Measurements from ENCODE around the gene ATOH8. TPM values are rescaled to one million over a fixed set of nuclear protein-coding genes. Genes with fewer than 3 reads are reported as not detected.
"Not testable (repeated sequence)": the region's sequence is repeated elsewhere in the genome, so short reads cannot be mapped to it uniquely, and the experiment has no call there.

The ATOH8 gene
- total RNA-seq, 1 donor from 2014 or later: 25.8 TPM

- peak; percentile 88 for DNase-seq
- intact Hi-C loops (cut with DNase I): loop anchor here (2.0 kb wide), 1 partner anchor 252 kb away; no protein-coding TSS in a partner anchor
These were observed 73.4 kb downstream of the ATOH8 start for GRCh38 chr2:85826990-85827878.

GRCh38 chr2:85827879-85828569, 74.2 kb downstream of the ATOH8 start:
- ATAC-seq (ENCODE audit: poor library complexity): peak; percentile 16
- DNase-seq: no peak
- intact Hi-C loops (cut with DNase I): loop anchor here (2.0 kb wide), 1 partner anchor 251 kb away; no protein-coding TSS in a partner anchor

More at GRCh38 chr2:85826990-85827878, 73.4 kb downstream of the ATOH8 start:
- ATAC-seq (ENCODE audit: poor library complexity): peak; percentile 97

- ATAC-seq (ENCODE audit: poor library complexity) (no peak), DNase-seq (no peak)
- intact Hi-C loops (cut with DNase I): no loop called here
These were observed 74.9 kb downstream of the ATOH8 start for GRCh38 chr2:85828725-85829124.

DNA sequence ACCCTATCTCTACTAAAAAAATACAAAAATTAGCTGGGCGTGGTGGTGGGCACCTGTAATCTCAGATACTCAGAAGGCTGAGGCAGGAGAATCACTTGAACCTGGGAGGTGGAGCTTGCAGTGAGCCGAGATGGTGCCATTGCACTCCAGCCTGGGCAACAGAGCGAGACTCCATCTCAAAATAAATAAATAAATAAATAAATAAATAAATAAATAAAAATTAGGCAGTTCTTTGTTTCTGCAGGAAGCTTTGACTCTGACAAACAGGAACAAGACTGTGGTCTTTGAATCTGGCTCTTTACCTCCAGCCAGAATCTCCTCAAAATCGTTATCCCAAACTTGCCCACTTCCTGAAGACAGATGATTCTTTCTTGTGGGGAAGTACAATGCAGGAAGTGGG, 75.6 kb downstream of the ATOH8 start:
- DNase-seq; ATAC-seq (ENCODE audit: poor library complexity); intact Hi-C loops (cut with DNase I): not testable (repeated sequence)

- intact Hi-C loops (cut with DNase I): no loop called here
- no peak for ATAC-seq (ENCODE audit: poor library complexity)
- DNase-seq: no peak
These were observed 76.9 kb downstream of the ATOH8 start for GRCh38 chr2:85830645-85831044.

- intact Hi-C loops (cut with DNase I): no loop called here
- no peak for ATAC-seq (ENCODE audit: poor library complexity)
- DNase-seq: no peak
These were observed 77.9 kb downstream of the ATOH8 start for GRCh38 chr2:85831735-85832134.

DNA sequence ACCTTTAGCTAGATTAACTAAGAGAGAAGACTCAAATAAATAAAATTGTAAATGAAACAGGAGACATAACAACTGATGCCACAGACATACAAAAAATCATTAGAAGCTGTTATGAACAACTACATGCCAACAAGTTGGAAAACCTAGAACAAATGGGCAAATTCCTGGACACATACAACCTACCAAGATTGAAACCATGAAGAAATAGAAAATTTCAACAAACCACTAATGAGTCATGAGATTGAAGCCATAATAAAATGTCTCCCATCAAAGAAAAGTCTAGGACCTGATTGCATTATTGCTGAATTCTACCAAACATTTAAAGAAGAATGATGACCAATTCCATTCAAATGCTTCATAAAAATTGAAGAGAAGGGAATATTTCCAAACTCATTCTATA, 80.7 kb downstream of the ATOH8 start:
- intact Hi-C loops (cut with DNase I): no loop called here
- ATAC-seq (ENCODE audit: poor library complexity): no peak

More for the DNA sequence above, 80.7 kb downstream of the ATOH8 start:
- no peak for DNase-seq

Small RNA genes within 50 kb of the gene (microRNA-seq; reads per million reads assigned to microRNA genes)
- gene MIR6071: not detected

Other genes starting within 250 kb of the ATOH8 start
- gene MAT2A, start 214.8 kb upstream of the ATOH8 start, total RNA-seq: 116 TPM
- gene GGCX, start 192.5 kb upstream of the ATOH8 start, total RNA-seq: 25.1 TPM
- gene VAMP8, start 176.4 kb upstream of the ATOH8 start, total RNA-seq: 16.9 TPM
- 56.3 TPM for gene VAMP5, start 169.6 kb upstream of the ATOH8 start, total RNA-seq
- 74.5 TPM for gene RNF181, start 158.2 kb upstream of the ATOH8 start, total RNA-seq
- 9.5 TPM for gene TMEM150A, start 151.3 kb upstream of the ATOH8 start, total RNA-seq
- gene C2orf68, start 141.9 kb upstream of the ATOH8 start, total RNA-seq: 26.5 TPM
- 27.3 TPM for gene USP39, start 137.8 kb upstream of the ATOH8 start, total RNA-seq
- 0.46 TPM for gene SFTPB, start 85.8 kb upstream of the ATOH8 start, total RNA-seq
- gene GNLY, start 59.6 kb upstream of the ATOH8 start, total RNA-seq: 1.7 TPM
- gene ST3GAL5, start 135.0 kb downstream of the ATOH8 start, total RNA-seq: 5.0 TPM